GM13977 (cell line): ENCODE data around the gene HOXB9.

Experiments
- DNase-seq: peaks from one replicate; pipeline ENCODE4 v3.0.0; 2012; ENCODE audit warnings: low spot score
- CTCF ChIP-seq: IDR thresholded peaks from 2 replicates; pipeline ENCODE4 v1.5.1; 2012; ENCODE audit warnings: mild to moderate bottlenecking, control low read depth; ENCODE audit not compliant: insufficient read depth; ENCODE audit errors: extremely low read depth, missing control alignments
- in situ Hi-C: fragments of 300-500 bp; cut with MboI; formaldehyde crosslinking; loops from one replicate; pipeline ENCODE4 v1.12.0; 2022; ENCODE audit warnings: low sequenced_read_pairs, low pct_unique_long_range_greater_than_20kb, mixed read lengths, inconsistent platforms; ENCODE audit not compliant: unreplicated experiment

The HOXB9 gene

GRCh38 chr17:48624118-48624517 is 2.0 kb downstream of the HOXB9 start:
- in situ Hi-C loops: no loop called here
- TF ChIP-seq CTCF: no peak
- DNase-seq: no peak

GRCh38 chr17:48623583-48623982 is 2.6 kb downstream of the HOXB9 start:
- no peak for TF ChIP-seq CTCF
- in situ Hi-C loops: no loop called here
- no peak for DNase-seq

- TF ChIP-seq CTCF: no peak
- in situ Hi-C loops: no loop called here
- no peak for DNase-seq
These were observed 3.3 kb downstream of the HOXB9 start for GRCh38 chr17:48622857-48623256.

GRCh38 chr17:48621410-48622392 is 4.5 kb downstream of the HOXB9 start:
- in situ Hi-C loops: no loop called here
- TF ChIP-seq CTCF: no peak

GRCh38 chr17:48620461-48621139 is 5.6 kb downstream of the HOXB9 start:
- TF ChIP-seq CTCF: no peak
- no peak for DNase-seq
- in situ Hi-C loops: no loop called here

More at GRCh38 chr17:48621410-48622392, 4.5 kb downstream of the HOXB9 start:
- no peak for DNase-seq

- TF ChIP-seq CTCF: no peak
- in situ Hi-C loops: loop anchor here (10.0 kb wide), 1 partner anchor 105 kb away; the partner anchor contains the start of genes HOXB13, PRAC1 and PRAC2
- DNase-seq: no peak
These were observed 6.2 kb downstream of the HOXB9 start for GRCh38 chr17:48619826-48620449.
